GM18511 (cell line): ENCODE data around the gene RERG.

Experiments
- ATAC-seq: cut with Tn5 transposase; IDR thresholded peaks from one replicate; pipeline ENCODE4 v1.9.1; 2021; ENCODE audit warnings: mild to moderate bottlenecking, moderate library complexity; ENCODE audit not compliant: unreplicated experiment

Gene RERG

GRCh38 chr12:15192720-15193119, 28.5 kb downstream of the RERG start:
- ATAC-seq, result no peak

DNA sequence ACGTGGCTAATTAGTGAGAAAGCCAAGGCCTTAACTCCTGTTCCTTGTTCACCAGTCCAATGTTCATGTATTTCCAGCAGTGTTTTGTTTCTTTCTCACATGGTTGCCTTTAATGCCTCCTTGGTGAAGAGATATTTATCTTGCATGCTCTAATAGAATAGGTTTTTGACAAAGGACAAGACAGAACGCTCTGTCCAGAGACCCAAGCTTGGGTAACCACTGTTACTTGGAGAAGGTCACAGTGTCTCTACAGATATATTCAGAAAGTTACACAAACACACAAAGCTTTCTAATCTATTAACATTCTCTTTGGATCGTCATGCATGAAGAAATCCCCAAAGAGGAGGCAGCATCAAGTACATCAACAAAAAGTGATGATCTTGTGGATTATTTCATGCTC, 33.1 kb downstream of the RERG start:
- ATAC-seq, result no peak

DNA sequence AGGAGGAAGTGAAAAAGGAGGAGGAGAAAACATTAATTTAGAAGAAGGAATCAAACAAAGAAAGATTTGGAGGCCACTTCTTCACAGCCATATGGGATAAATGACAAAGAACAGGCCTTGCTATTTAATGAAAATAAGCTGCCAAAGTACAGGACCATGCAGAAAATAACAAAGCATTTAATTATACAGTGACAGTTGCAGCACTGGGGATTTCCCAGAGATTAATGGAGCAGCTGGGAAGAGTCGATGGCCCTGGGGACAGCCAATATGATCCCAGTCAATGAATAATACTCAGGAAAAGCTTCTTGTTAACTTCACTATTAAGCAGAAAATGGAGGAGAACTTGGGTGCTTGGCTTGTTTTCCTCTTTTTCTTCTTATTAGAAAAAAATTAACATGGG, 34.6 kb downstream of the RERG start:
- ATAC-seq, result no peak

GRCh38 chr12:15184484-15184883, 36.7 kb downstream of the RERG start:
- no peak for ATAC-seq

DNA sequence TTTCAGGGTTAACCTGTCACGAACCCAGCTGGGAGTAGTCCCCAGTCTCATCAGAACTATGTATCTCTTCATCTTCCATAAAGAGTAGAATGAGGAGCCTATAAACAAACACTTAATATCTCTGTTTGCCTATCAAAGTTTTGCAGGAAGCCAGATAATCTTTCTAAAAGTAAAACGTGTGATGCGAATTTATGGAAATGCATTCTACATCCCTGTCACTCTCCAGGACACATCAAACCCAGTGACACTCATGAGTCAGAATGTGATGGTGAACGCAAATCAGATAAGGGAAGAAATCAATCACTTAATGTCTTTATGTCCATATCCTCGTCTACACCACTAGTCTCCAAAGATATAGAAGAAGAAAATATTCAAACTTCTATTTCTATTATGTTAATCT, 37.4 kb downstream of the RERG start:
- ATAC-seq, result no peak

DNA sequence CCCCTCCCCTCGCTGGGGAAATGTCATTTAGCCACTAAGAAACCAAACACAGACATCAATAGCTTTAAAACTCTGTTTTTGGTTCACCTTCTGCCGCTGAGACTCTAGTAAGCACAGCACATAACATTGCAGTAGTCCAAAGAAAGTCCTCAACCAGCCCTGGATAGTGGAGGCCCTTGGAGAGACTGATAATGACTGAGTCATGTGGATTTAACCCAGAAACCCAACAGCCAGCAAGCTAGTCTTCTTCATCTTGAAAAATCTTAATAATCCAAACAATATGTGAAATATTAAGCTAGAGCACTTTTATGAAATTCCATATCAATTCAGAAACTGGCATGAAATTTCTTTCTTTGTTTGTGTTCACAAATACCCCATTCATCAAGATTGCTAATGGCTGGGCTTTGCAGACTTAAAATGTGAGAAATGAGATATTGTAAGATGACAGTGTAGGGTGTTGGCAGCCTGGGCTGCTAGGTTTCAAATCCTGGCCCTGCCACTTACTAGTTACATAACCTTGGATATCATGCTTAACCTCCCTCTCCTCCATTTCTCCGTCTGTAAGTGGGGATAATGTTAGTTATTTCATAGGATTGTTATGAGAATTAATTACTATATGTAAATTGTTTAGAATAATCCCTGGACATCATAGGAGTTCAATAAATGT, 40.1 kb downstream of the RERG start:
- no peak for ATAC-seq

DNA sequence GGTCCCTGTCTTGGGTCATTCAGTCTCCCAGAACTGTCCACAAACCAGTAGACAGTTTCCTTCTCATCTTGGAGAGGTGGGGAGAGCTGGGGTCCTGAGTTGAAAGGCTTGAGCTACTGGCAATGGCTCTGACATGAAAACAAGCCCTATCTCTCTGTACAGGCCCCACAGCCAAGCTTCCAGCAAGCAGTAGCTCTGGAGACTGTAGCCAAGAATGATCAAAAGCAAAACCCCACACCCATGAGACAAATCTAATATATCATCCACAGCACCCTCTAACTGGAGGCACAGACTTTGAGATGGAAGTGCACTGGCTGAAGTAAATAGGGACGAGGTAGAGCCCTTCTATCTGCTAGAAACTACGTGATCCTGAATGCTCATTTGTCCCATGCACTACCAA, 40.9 kb downstream of the RERG start:
- ATAC-seq, result no peak

DNA sequence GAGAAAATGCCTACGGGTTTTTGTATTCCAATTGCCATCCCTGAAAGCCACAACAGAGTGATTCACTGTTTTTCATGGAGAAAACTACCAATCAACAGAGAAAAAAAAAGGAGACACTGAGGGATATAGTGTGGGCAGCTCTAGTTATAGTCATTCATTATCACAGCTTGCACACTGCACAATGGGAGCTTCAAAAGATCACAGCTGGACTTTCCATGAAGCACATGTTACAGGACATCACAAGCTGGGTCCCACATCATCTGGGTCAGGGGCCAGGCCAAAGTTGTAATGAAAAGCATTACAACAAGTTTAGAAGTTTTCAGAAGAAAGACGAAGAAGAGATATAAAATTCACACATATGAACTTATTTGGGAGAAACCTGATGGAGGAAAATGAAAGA, 41.5 kb downstream of the RERG start:
- ATAC-seq, result no peak

GRCh38 chr12:15173142-15173541, 48.1 kb downstream of the RERG start:
- no peak for ATAC-seq

DNA sequence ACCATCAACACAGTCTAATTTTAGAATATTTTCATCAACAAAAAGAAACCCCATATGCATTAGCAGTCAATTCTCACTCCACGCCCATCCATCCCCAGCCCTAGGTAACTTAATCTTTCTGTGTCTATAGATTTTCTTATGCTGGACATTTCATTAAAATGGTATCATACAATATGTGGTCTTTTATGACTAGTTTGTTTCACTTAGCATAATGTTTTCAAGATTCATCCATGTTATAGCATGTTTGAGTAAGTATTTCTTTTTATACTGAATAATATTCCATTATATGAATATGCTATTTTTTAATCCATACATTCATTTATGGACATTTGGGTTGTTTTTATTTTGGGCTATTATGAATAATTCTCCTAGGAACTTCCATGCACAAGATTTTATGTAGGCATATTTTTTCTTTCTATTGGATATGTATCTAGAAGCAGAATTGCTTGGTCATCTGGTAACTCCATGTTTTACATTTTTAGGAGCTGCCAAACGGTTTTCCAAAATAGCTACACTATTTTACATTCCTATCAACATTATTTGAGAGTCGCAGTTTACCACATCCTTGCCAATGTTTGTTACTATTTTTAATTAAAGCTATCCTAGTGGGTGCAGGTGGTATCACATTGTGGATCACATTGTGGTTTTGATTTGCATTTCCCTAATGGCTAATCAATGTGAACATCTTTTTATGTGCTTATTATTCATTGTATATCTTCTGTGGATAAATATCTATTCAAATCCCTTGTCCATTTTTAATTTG, 49.0 kb downstream of the RERG start:
- no peak for ATAC-seq

DNA sequence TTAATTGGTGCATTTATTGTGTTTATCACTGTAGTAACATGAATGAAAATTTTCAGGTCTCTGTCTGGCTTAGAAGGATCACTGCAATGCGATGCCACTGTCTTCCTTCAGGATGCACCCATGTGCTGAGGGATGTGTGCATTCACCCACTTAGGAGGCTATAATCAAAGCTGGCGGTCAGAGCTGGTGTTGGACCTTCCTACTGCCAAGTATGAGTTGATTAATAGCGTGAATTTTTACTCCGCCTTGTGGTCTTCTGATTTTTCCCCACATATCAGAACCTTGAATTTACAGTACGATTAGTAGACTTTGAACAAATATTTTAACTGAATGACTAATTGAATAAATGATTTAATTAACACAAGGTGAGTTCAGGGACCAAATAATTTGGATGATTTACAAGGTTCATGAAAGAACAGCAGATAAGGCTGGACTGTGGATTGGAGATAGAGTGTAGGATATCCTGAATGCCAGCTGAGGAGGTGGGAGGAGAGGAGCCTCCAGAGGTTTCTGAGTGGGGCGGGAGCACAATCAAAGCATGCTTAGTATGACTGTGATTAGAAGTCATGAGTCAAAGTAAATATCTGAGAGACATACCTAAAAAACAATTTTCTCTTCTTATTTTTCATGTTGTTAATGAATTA, 50.1 kb downstream of the RERG start:
- ATAC-seq, result no peak

- ATAC-seq, result no peak
Measured at GRCh38 chr12:15168026-15168678, 53.1 kb downstream of the RERG start.

DNA sequence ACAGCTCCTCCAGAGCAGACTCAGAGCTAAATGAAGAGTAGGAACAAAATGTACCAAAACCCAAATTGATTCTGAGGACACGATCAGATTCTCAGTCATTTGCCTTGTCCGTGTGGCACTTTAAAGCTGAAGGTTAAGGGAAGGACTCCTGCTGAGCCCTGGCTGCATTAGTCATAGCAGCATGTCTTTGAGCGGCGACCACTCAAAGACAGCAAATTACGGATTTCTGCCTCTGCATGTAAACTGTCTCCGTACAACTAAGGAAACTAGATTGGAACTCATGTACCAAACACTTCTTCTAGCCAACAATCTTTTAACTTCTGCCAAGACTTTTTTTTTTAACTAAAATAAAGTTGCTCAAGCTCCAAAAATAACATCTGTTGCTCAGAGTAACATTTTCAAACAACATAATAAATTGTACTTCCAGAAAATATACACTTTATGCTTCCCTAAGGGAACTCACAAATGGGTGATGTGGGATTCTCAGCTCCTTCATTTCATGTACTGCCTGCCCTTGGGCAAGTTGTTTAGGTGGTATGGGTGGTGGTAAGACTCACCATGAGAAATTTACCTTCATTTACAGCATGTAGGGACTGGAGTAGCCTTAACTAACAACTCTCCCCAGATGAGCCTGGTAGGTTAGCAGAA, 56.1 kb downstream of the RERG start:
- no peak for ATAC-seq

DNA sequence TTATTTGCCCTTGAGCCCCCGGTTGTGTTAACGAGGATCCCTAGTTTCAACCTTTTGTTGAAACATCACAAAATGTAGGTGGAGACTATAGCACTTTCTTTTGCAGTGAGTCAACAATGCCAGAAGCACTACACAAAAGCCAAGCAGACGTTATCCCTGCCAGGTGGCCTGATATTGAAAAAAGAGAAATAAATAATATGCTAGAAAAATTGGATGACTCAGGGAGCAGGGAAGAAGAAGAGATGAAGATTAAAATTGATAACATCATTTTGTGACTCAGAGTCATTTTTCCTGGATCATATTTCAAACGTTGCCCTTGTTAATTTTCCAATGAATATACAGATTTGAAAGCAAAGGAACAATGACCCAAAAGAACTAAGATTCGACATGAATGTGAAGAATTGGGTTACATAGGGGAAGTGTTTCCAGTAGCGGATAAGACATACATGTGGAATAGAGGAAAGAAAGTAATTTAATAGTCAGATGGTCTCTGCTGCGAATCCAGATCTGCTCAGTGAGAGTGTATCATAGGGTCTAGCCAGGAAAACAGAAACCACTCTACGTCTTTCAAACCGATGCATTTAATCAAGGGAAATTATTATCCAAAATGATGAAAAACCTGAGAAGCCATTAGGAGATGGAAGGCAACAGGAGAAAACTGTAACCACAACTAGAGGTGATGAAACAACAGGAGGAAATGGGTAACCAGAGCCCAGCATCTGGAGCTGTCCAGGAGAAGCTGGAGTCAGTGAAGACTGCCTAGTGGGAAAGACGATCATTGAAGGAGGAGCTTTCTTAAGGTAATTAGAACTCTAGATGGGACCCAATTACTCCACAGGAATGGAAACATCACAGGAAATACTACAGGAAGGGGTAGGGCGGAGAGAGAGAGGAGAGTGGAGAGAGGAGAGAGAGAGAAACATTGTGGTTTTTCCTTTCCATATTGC, 57.9 kb downstream of the RERG start:
- ATAC-seq, result no peak

DNA sequence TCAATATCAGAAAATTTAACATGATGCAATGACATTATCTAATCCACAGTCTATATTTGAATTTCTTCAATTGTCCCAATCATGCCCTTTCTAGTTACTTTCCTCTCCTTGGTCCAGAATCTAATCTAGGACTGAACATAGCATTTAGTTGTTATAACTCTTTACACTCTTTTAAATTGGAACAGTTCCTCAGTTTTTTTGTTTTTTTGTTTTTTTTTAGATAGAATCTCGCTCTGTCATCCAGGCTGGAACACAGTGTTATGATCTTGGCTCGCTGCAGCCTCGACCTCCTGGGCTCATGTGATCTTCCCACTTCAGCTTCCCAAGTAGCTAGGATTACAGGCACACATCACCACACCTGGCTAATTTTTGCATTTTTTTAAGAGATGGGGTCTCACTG, 63.1 kb downstream of the RERG start:
- ATAC-seq, result no peak

GRCh38 chr12:15157269-15157671, 63.9 kb downstream of the RERG start:
- ATAC-seq, result no peak

GRCh38 chr12:15155271-15155670, 65.9 kb downstream of the RERG start:
- no peak for ATAC-seq

DNA sequence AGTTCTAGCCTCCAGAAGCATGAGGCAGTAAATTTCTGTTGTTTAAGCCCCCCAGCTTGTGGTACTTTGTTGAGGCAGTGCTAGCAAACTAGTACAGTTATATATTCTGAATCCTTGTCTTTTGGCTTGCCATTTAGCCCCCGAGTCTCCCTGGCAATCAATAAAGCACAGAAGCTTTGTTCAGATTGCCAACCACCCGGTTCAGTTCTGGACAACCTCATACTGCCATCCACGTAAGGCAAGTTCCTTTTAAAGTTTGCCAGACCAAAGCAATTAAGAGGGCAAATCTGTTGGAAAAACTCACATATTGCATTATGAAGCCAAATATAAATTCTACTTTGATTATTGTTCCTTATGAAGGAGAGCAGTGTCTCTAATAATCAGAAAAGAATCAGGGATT, 67.1 kb downstream of the RERG start:
- no peak for ATAC-seq

DNA sequence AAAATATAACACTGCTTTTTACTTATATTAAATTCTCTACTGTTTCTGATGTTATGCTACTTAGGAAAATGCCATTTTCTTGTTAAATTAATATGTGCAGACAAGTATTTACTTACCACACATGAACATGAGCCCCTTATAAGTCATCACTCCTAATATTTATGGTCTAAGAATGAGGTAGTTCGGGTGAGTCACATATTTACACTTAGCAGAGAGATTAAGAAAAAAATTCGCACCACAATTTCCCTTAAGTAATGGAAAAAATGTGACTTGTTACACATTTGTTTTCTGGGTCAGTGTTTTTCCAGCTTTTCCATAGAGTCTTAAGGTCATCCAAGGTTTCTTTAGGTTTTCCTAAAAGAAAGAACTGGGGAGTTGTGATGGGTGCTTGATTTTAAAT, 68.3 kb downstream of the RERG start:
- no peak for ATAC-seq

- no peak for ATAC-seq
Measured at GRCh38 chr12:15152456-15152855, 68.8 kb downstream of the RERG start.
